ENCODE results near the gene B3GALT6.

The B3GALT6 gene

DNA sequence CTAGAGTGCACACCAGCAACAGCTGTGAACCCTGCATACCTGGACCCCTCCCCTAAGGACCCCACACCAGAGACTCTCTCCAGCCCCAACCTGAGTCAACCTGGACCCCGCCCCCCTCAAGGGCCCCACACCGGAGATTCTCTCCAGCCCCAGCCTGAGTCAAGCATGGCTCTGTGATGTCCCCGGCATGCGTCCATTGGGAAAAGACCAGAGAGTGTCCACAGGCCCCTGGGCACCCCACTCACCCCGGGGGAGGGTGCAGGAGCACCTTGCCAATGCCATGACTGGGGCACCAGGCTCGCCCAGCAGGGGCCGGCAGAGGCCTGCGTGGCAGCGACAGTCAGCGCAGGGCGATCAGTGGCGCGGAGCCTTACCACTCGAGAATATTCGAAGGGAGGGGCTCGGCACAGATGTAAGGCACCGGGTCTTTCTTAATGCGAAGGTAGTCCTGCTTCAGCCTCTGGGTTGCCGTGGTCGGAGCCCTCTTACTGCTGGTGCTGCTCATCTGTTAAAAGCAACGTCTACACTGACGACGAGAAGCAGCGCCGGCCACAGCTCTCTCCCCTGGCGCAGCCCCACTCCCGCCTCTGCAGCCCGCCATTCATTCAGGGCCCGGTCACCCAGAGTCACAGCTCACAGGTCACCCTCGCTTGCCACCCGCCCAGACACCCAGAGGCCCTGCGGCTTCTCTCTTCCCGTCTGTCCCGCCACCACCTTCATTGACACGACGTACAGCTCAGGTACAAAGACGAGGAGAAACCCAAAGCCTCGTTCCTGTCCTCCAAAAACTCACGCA lies 35.6 kb downstream of the B3GALT6 start:
- H3K27ac ChIP-seq (ENCODE audit: insufficient read depth, low read length, poor library complexity, severe bottlenecking), result no peak overlapping the region
- H3K9me3 ChIP-seq (ENCODE audit: control insufficient read depth, low read length), result no peaks in the 10 kb centered on the region
- peaks cover 20% of the 10 kb centered on the region for H3K4me1 ChIP-seq (ENCODE audit: control insufficient read depth, insufficient read depth, low read length, poor library complexity, severe bottlenecking)
- H3K36me3 ChIP-seq (ENCODE audit: control insufficient read depth, insufficient read depth, low read length), result peaks cover 32% of the 10 kb centered on the region
- DNase-seq, result no peak
- H3K27me3 ChIP-seq (replicated peaks; ENCODE audit: control insufficient read depth, insufficient read depth, low read length, poor library complexity, severe bottlenecking), result no peaks in the 10 kb centered on the region
- H3K4me3 ChIP-seq (ENCODE audit: insufficient read depth, low read depth, low read length, poor library complexity, severe bottlenecking), result no peak overlapping the region

DNA sequence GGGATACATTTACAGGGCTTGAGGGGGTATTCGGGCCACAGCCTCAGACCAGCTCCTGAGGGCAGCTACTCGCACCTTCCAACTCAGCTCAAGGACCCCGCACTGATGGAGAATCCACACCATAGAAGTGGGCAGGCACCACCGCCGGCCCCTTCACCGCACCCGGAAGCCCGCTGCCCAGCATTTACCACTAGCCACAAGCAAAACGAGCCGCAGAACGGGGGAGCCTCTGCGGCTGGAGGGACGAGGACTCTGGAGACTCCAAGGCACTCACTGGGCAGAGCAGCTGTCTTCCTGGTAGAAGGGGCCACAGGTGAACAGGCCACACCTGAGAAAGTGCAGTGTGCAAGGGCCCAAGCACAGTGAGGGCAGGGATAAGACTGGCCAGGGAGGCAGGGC lies 36.2 kb downstream of the B3GALT6 start:
- Histone ChIP-seq H3K27me3 (replicated peaks; ENCODE audit: control insufficient read depth, insufficient read depth, low read length, poor library complexity, severe bottlenecking) (no peaks in the 10 kb centered on the region), H3K27ac (ENCODE audit: insufficient read depth, low read length, poor library complexity, severe bottlenecking) (no peak overlapping the region), H3K9me3 (ENCODE audit: control insufficient read depth, low read length) (no peaks in the 10 kb centered on the region), H3K4me3 (ENCODE audit: insufficient read depth, low read depth, low read length, poor library complexity, severe bottlenecking) (no peak overlapping the region), H3K4me1 (ENCODE audit: control insufficient read depth, insufficient read depth, low read length, poor library complexity, severe bottlenecking) (peaks cover 22% of the 10 kb centered on the region), H3K36me3 (ENCODE audit: control insufficient read depth, insufficient read depth, low read length) (peaks cover 26% of the 10 kb centered on the region)
- DNase-seq, result no peak

DNA sequence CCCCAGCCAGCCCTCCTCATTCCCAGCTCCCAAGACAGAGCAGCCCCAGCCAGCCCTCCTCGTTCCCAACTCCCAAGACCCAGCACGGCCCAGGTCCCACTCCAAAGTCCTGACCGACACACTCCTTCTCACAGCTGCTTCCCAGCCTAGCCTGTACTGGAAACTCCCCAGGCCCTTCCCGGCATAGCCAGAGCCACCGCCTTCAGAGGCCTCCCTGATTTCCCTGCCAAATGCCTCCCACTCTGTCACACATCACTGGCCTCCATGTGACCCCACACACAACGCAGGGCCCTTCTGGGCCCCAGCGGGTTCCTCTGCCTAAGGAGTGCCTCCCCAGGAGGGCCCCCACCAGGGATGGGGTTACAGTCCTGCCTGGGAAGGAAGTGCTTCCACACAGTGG lies 38.8 kb downstream of the B3GALT6 start:
- Histone ChIP-seq H3K9me3 (ENCODE audit: control insufficient read depth, low read length) (no peaks in the 10 kb centered on the region), H3K4me1 (ENCODE audit: control insufficient read depth, insufficient read depth, low read length, poor library complexity, severe bottlenecking) (peaks cover 27% of the 10 kb centered on the region), H3K27ac (ENCODE audit: insufficient read depth, low read length, poor library complexity, severe bottlenecking) (no peak overlapping the region), H3K36me3 (ENCODE audit: control insufficient read depth, insufficient read depth, low read length) (peaks cover 13% of the 10 kb centered on the region), H3K4me3 (ENCODE audit: insufficient read depth, low read depth, low read length, poor library complexity, severe bottlenecking) (no peak overlapping the region), H3K27me3 (replicated peaks; ENCODE audit: control insufficient read depth, insufficient read depth, low read length, poor library complexity, severe bottlenecking) (no peaks in the 10 kb centered on the region)
- DNase-seq, result no peak

DNA sequence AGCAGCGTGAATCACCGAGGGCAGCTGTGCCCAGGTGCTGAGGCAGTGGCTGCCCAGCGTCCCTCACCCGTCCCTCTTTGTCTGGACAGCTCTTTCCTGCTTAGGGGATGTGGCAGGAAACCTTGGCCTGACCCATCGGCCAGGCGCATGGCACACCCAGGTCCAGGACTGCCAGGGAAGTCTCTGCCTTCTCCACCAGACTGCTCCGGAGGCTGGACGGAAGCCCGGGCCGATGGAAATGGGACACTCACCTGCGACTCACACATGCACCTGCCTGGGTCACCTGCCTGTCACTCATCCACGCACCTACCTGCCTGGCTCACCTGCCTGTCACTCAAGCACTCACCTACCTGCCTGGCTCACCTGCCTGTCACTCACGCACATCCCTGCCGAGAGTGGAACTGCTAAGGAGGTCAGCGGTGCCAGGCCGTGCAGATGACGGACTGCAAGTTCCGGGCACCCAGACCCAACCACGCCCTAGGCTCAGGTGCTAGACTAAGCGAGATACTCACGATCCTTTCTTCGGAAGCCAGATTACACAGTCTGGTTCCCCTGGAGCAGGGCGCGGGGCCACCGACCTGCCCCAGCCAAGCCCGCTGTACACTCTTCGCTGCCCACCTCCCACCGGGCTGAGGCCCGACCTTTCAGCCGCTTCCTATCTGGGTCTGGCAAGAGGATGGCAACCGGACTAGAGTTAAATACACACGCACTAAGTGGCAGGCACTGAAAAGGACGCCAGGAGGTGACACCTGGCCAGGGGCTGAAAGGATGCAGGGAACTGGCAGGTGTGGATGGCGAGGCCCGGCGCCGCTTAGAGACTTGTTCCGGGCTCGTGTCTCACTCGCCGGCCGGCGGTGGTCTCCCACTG lies 40.5 kb downstream of the B3GALT6 start:
- H3K9me3 ChIP-seq (ENCODE audit: control insufficient read depth, low read length), result no peaks in the 10 kb centered on the region
- H3K4me1 ChIP-seq (ENCODE audit: control insufficient read depth, insufficient read depth, low read length, poor library complexity, severe bottlenecking), result peaks cover 27% of the 10 kb centered on the region
- H3K36me3 ChIP-seq (ENCODE audit: control insufficient read depth, insufficient read depth, low read length), result peaks cover 7% of the 10 kb centered on the region
- H3K27me3 ChIP-seq (replicated peaks; ENCODE audit: control insufficient read depth, insufficient read depth, low read length, poor library complexity, severe bottlenecking), result no peaks in the 10 kb centered on the region
- H3K27ac ChIP-seq (ENCODE audit: insufficient read depth, low read length, poor library complexity, severe bottlenecking), result peak overlapping the region; percentile 72
- DNase-seq, result no peak
- H3K4me3 ChIP-seq (ENCODE audit: insufficient read depth, low read depth, low read length, poor library complexity, severe bottlenecking), result peak overlapping the region; percentile 72

DNA sequence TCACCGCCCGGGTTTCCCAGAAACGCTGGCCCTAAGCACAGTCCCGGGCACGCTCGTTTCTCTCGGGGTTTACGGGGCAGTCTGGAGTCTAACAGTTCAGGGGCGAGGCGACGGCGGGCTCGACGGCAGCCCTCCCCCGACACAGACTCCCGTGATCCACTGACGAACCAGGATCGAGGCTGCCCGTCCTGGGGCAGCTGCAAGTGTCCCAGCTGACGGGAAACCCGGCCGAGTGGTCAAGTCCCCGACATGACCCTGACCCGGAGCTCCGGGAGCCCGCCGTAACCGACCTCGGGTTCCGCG lies 41.1 kb downstream of the B3GALT6 start:
- no peak for DNase-seq
- Histone ChIP-seq H3K27me3 (replicated peaks; ENCODE audit: control insufficient read depth, insufficient read depth, low read length, poor library complexity, severe bottlenecking) (no peaks in the 10 kb centered on the region), H3K4me3 (ENCODE audit: insufficient read depth, low read depth, low read length, poor library complexity, severe bottlenecking) (peak overlapping the region; percentile 72), H3K4me1 (ENCODE audit: control insufficient read depth, insufficient read depth, low read length, poor library complexity, severe bottlenecking) (peaks cover 27% of the 10 kb centered on the region), H3K27ac (ENCODE audit: insufficient read depth, low read length, poor library complexity, severe bottlenecking) (peak overlapping the region; percentile 72), H3K36me3 (ENCODE audit: control insufficient read depth, insufficient read depth, low read length) (peaks cover 4% of the 10 kb centered on the region), H3K9me3 (ENCODE audit: control insufficient read depth, low read length) (no peaks in the 10 kb centered on the region)

DNA sequence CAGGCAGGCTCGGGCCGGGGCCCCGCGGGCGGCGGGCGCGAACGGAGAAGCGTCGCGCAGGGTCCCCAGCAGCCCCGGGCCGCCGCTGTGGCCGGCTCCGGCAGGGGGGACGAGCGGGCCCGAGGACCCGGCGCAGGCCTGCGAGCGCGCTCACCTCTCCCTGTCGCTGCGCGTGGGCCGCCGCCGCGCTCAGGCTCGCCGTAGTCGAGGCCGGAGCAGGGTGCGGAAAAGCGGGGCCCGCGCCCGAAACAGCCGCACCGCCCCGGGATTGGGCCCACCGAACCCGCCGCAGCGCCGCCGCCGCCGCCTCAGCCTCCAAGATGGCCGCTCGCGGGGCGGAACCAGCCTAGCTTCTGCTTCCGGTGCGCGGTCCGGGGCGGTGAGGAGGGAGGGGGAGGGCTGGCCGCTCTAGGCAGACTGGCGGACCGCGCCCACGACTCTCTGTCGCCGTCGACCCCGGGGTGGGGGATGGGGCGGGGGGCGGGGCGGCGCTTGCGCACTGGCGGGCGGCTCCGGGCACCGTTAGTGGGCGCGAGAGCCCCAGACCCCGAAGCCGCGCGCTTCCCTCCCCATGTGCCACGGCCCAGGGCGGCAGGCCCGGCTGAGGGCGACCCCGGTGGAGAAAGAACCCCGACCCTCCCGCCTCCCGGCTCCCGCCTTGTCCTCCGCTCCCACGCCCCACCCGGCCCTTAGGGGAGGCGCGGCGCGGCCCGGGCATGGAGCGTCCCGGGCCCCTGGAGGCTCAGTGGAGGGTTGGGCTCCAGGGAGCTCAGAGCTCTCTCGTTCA lies 41.7 kb downstream of the B3GALT6 start, which contains the start of gene UBE2J2:
UBE2J2 (minus strand) TSS at position 343 of the 787 bp plus-strand sequence. CDS start 5,862 bp downstream, outside the sequence.
- peak; percentile 84 to 91 (median 89) for DNase-seq
- Histone ChIP-seq H3K4me1 (ENCODE audit: control insufficient read depth, insufficient read depth, low read length, poor library complexity, severe bottlenecking) (peaks cover 27% of the 10 kb centered on the region), H3K4me3 (ENCODE audit: insufficient read depth, low read depth, low read length, poor library complexity, severe bottlenecking) (peak within 1 kb of the TSS; percentile 72), H3K36me3 (ENCODE audit: control insufficient read depth, insufficient read depth, low read length) (no peaks in the 10 kb centered on the region), H3K9me3 (ENCODE audit: control insufficient read depth, low read length) (no peaks in the 10 kb centered on the region), H3K27ac (ENCODE audit: insufficient read depth, low read length, poor library complexity, severe bottlenecking) (peak within 1 kb of the TSS; percentile 72), H3K27me3 (replicated peaks; ENCODE audit: control insufficient read depth, insufficient read depth, low read length, poor library complexity, severe bottlenecking) (no peaks in the 10 kb centered on the region)

DNA sequence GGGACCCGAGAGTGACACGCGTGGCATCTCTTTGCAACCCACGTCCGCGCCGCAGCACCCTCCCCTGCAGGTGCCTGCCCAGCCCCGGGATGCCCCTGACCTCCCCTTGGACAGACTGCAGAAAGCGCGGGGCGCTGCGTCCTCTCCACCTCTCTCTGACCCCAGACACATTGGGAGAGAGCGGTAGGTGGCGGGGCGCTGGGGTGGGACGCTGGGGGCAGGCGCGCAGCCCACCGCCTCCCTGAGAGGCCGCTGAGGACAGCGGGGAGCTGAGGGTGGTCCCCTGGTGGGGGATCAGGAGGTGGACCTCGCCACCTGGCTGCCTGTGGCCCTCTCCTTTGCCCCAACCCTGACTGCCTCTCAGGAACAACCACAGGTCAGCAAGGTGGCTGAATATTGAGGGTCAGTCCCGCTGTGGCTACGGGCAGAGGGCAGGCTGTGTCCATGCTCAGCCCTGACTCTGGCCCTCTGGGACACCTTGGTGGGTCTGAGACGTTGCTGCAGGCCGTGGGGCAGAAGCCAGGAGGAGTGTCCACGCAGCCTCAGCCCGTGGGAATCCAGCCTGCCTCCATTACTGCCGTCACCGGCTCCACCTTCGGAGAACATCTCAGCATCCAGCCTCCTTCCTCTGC lies 42.4 kb downstream of the B3GALT6 start:
- H3K4me3 ChIP-seq (ENCODE audit: insufficient read depth, low read depth, low read length, poor library complexity, severe bottlenecking), result peak overlapping the region; percentile 72
- H3K36me3 ChIP-seq (ENCODE audit: control insufficient read depth, insufficient read depth, low read length), result no peaks in the 10 kb centered on the region
- DNase-seq, result no peak
- no peaks in the 10 kb centered on the region for H3K9me3 ChIP-seq (ENCODE audit: control insufficient read depth, low read length)
- no peaks in the 10 kb centered on the region for H3K27me3 ChIP-seq (replicated peaks; ENCODE audit: control insufficient read depth, insufficient read depth, low read length, poor library complexity, severe bottlenecking)
- peaks cover 27% of the 10 kb centered on the region for H3K4me1 ChIP-seq (ENCODE audit: control insufficient read depth, insufficient read depth, low read length, poor library complexity, severe bottlenecking)
- H3K27ac ChIP-seq (ENCODE audit: insufficient read depth, low read length, poor library complexity, severe bottlenecking), result peak overlapping the region; percentile 62

DNA sequence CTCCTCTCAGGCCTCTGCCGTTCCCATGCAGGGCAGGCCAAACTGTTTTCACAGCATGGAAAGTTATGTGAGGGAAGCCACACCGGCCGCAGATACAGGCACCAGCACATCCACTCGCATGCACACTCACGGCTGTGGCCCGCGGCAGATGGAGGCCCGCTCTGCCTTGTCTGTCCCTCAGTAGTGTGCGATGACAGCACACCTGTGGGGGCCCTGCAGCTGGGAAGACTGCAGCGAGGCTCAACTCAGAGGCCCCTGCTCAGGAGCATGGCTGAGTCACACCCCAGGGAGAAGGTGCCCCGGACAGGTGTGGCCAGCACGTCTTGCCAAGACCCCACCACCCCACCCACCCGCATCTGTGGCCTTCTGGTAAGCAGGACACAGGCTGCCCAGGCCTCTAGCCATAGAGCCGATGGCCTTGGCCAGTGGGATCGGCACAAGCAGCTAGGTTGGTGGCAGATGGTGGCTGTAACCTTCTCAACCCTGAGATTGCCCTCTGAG lies 42.9 kb downstream of the B3GALT6 start:
- H3K36me3 ChIP-seq (ENCODE audit: control insufficient read depth, insufficient read depth, low read length), result no peaks in the 10 kb centered on the region
- no peak overlapping the region for H3K4me3 ChIP-seq (ENCODE audit: insufficient read depth, low read depth, low read length, poor library complexity, severe bottlenecking)
- no peaks in the 10 kb centered on the region for H3K27me3 ChIP-seq (replicated peaks; ENCODE audit: control insufficient read depth, insufficient read depth, low read length, poor library complexity, severe bottlenecking)
- peaks cover 27% of the 10 kb centered on the region for H3K4me1 ChIP-seq (ENCODE audit: control insufficient read depth, insufficient read depth, low read length, poor library complexity, severe bottlenecking)
- DNase-seq, result no peak
- H3K27ac ChIP-seq (ENCODE audit: insufficient read depth, low read length, poor library complexity, severe bottlenecking), result no peak overlapping the region
- H3K9me3 ChIP-seq (ENCODE audit: control insufficient read depth, low read length), result no peaks in the 10 kb centered on the region

DNA sequence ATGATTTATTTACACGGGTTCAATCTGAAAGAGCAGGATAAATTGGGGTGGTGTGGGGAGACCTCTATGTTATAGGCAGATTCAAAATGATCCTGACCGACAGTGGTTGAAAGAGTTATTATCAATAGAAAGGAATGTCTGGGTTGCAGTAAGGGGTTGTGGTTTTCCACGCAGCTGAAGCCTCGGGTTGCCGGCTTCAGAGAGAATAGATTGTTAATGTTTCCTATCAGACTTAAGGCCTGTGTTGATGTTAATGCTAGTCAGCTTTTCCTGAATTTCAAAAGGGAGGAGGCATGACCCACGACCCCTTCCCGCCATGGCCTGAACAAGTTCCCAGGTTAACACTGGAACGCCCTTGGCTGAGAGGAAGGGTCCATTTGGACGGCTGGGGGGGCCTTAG lies 43.8 kb downstream of the B3GALT6 start:
- Histone ChIP-seq H3K9me3 (ENCODE audit: control insufficient read depth, low read length) (no peaks in the 10 kb centered on the region), H3K4me3 (ENCODE audit: insufficient read depth, low read depth, low read length, poor library complexity, severe bottlenecking) (no peak overlapping the region), H3K27me3 (replicated peaks; ENCODE audit: control insufficient read depth, insufficient read depth, low read length, poor library complexity, severe bottlenecking) (no peaks in the 10 kb centered on the region), H3K27ac (ENCODE audit: insufficient read depth, low read length, poor library complexity, severe bottlenecking) (no peak overlapping the region), H3K4me1 (ENCODE audit: control insufficient read depth, insufficient read depth, low read length, poor library complexity, severe bottlenecking) (peaks cover 24% of the 10 kb centered on the region), H3K36me3 (ENCODE audit: control insufficient read depth, insufficient read depth, low read length) (no peaks in the 10 kb centered on the region)
- no peak for DNase-seq
